Hematopoietic multipotent progenitor cell treated with erythropoietin and hydrocortisone succinate and interleukin-3 and kit ligand, for 4 days (in vitro differentiated cells): ENCODE measurements around the gene HIGD1B.

Source experiments
- DNase-seq: peaks from one replicate; pipeline ENCODE4 v3.0.0-alpha.2; 2015

The HIGD1B gene

GRCh38 chr17:44880062-44880461, 32.4 kb downstream of the HIGD1B start:
- DNase-seq: no peak

- no peak for DNase-seq
These were observed 33.5 kb downstream of the HIGD1B start for GRCh38 chr17:44881145-44881544.

DNA sequence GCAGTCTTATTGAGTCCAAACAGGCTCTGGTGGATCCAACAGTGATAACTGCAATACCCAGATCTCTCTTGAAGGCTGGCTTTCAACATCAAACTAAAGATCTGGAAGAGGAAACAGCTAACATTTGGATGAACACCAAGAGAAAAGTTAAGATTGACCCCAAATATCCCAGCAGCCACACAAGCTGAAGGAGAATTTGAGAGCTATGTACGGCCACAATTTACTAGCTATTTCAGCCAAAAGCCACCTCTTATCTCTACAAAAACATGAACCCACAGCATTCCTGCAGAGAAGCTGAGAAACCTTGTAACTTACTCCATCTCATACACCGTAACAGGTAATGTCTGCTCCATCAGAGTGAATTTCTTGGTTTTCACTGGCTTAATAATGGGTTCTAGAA, 37.3 kb downstream of the HIGD1B start:
- no peak for DNase-seq

- no peak for DNase-seq
These were observed 39.3 kb downstream of the HIGD1B start for GRCh38 chr17:44887016-44887415.

GRCh38 chr17:44887971-44888954, 40.6 kb downstream of the HIGD1B start:
- DNase-seq: peak; percentile 75

DNA sequence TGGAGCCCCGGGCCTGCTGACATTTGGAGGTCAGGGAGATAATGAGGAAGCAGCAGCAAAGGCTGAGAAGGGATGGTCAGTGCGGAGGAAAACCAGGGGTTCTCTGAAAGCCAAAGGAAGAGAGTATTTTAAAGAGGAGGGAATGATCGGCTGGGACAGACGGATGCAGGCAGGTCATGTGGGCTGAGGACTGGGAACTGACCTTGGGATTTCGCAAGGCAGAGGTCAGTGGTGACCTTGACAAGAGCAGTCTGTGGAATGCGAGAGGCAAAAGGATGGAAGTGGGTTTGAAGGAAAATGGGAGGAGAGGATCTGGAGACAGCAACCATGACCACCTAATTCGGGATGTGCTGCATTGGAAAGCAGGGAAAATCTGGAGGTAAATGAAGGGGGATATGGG, 41.3 kb downstream of the HIGD1B start:
- DNase-seq: no peak

DNA sequence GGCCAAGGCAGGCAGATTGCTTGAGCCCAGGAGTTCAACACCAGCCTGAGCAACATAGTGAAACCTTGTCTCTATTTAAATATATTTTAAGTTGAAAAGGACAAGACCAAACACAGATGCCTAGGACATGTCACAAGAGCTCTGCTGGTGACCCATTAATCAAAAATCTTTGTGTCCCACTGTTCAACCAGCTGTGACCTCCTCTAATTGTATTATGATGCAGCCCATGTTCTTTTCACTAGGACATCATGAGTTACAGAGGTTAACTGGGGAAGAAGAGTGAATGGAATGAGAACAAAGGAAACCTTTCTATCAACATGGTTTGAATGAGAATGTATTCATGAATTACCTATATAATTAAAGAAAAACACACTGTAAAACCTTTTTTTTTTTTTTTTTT, 44.6 kb downstream of the HIGD1B start:
- DNase-seq: no peak

GRCh38 chr17:44894642-44895041, 47.0 kb downstream of the HIGD1B start:
- DNase-seq: no peak

DNA sequence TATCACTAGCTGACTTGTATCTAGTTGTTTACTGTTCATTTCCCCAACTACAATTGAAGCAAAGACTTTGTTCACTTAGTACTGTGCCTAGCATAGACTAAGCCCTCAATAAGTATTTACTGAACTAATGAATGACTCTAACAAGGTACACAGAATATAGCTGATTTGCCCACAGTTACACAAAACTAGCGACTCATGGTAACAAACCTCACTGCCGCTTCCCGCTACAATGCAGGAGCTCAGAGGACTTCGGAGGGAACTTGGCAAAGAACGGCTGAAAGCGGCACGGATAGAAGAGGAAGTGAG, 51.0 kb downstream of the HIGD1B start:
- peak; percentile 87 for DNase-seq

- peak; percentile 95 for DNase-seq
These were observed 51.5 kb downstream of the HIGD1B start, which contains the start of gene EFTUD2 for GRCh38 chr17:44899074-44899782. Gene EFTUD2 (minus strand): TSS chr17:44899445. CDS start chr17:44894521, 4,924 bp downstream.
